A204.1 (cell line): ENCODE measurements around the gene ZNF705A.
"Not testable (repeated sequence)": the region's sequence is repeated elsewhere in the genome, so short reads cannot be mapped to it uniquely, and the experiment has no call there.

Source experiments
- FAIRE-seq: peaks from 2 replicates; lab custom pipeline; 2012; peaks lifted over from hg19 to GRCh38; lab: Jason Lieb, UNC

ZNF705A gene

GRCh38 chr12:8188088-8188487 is 31.3 kb downstream of the ZNF705A start:
- not testable (repeated sequence) for FAIRE-seq

DNA sequence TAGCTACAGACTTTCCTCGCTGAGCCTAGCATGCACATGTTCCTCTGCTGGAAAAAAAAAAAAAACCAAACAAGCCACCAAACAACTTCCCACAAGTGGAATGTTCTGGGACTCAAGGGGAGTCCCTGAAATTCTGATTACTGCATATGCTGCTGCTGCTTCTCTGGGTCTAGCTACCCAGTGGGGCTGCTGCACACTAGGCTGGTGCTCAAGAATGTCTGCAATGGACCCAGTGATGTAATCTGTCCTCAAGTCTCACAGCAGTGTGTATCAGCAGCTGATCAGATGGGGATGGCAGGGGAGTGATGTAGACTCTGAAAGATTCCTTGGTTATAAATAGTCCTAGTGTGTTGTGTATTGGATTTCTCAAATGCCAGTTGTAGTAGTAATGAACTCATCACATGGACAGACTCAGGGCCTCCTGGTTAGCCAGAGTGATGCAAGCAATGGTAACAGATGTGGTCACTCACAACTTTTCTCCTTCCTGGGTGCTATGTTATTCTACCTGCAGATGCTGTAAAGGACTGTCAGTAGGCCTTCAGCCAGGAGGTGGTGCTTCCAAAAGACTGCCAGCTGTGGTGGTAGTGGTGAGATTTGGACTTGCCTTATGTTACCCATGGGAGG is 41.0 kb downstream of the ZNF705A start:
- not testable (repeated sequence) for FAIRE-seq

- not testable (repeated sequence) for FAIRE-seq
Measured at GRCh38 chr12:8218711-8219382, 62.0 kb downstream of the ZNF705A start.

DNA sequence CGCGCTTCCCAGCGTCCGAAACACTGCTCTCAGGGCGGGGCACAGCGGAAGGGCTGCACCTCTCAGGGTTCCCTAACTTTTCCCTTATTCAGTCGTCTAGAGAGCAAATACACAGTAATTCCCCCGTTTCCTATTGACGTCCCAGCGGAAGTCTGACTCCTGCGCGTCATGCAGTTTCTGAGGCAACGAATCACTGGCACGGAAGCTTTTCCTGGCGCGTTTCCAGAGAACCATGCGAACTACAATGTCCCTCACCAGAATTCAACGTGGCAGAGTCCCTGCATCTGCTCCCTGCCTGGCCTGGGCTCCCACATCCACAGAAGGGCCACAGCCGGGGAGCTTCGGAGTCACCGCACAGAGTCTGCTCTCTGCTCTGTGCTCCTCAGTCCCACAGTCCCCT is 64.6 kb downstream of the ZNF705A start:
- not testable (repeated sequence) for FAIRE-seq

GRCh38 chr12:8221844-8222243 is 65.0 kb downstream of the ZNF705A start:
- not testable (repeated sequence) for FAIRE-seq

GRCh38 chr12:8222303-8222702 is 65.5 kb downstream of the ZNF705A start:
- FAIRE-seq, result not testable (repeated sequence)

- not testable (repeated sequence) for FAIRE-seq
Measured at GRCh38 chr12:8223646-8224045, 66.8 kb downstream of the ZNF705A start.

- FAIRE-seq, result not testable (repeated sequence)
Measured at GRCh38 chr12:8224782-8225181, 68.0 kb downstream of the ZNF705A start.

DNA sequence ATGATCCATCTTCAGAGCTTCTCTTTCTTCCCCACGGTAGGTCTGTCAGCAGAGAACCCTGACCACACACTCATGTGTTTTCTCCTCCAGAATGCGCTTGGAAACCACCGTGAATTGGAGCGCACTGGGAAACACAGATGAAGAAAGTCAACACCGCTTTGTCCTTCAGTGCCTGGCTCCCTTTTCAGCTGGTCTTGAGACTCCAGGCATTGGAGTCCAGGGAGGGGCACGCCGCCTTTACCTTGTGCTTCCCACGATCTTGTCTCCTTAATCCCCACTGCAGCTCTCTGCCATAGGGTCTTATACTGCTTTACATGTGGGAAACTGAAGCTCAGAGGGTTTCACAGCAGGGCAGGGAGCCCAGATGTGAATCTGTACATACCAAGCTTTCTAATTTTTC is 69.5 kb downstream of the ZNF705A start:
- no peak for FAIRE-seq

GRCh38 chr12:8226992-8227731 is 70.3 kb downstream of the ZNF705A start, which contains the start of gene FAM90A1:
Gene FAM90A1, minus strand, starts transcription at chr12:8227618. Its CDS starts 2,786 bp downstream, at chr12:8224832.
- not testable (repeated sequence) for FAIRE-seq

- not testable (repeated sequence) for FAIRE-seq
Measured at GRCh38 chr12:8227732-8228077, 70.9 kb downstream of the ZNF705A start.

- FAIRE-seq, result not testable (repeated sequence)
Measured at GRCh38 chr12:8228607-8229006, 71.8 kb downstream of the ZNF705A start.

DNA sequence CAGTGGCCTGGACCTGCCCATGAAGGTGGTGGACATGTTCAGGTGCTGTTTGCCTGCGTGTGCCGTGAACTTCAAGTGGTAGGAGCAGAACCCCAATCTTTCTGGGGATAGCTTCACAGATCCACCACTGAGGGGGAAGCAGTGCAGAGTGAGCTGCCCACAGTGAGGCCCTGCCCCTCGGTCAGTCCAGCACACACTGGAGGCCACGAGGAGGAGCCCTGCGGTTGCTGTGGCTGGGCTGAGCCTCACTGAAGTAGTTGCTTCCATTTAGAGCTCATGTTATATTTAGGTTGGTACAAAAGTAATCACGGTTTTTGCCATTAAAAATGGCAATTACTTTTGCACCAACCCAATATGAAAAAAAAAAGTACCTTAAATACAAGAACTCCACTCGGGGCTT is 72.7 kb downstream of the ZNF705A start:
- not testable (repeated sequence) for FAIRE-seq
